Stimulated activated CD4-positive, alpha-beta T cell treated with anti-CD3 and anti-CD28 coated beads, Interleukin-4, amount 100 ng/mL, for 48 hours (primary cell): Measurements from ENCODE around the gene VASH1.

Source experiments
- DNase-seq, 2 donors: peaks; one replicate each; pipeline ENCODE4 v3.0.0-alpha.2; 2020; ENCODE audit warnings: low read depth in 2 of 2

Gene VASH1

DNA sequence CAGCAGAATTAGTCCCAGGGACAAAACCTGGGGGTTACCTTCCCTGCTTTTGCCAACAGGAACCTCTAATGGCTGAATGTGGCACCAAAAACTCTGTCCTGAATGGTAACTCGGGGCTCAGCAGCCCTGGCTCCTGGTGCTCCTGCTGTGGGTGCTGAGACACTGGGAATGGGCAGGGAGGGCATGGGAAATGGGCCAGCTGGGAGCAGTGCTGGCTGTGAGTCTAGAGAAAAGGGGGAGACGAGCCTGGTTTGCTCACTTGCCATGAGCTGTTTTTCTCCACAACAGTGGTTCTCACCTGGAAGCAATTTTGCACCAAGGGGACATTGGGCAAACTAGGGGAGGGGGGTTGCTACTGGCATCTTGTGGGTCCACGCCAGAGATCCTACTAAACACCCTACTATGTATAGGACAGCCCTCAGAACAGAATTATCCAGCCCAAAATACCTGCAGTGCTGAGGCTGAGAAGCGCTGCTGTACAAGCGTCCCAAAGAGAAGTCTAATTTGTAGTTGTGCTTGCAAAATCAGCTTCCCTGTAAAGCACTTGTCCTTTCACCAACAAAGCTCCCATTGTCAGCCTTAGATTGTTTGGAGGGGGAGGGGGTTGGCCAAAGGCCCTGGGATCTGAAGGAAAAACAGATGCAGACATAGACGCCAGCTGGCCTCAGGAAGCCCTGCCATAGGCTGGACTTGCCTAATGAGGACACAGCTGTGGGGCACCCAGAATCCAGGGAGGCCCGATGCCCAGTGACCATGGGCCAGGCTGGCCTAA is 68.6 kb downstream of the VASH1 start:
- no peak for DNase-seq

DNA sequence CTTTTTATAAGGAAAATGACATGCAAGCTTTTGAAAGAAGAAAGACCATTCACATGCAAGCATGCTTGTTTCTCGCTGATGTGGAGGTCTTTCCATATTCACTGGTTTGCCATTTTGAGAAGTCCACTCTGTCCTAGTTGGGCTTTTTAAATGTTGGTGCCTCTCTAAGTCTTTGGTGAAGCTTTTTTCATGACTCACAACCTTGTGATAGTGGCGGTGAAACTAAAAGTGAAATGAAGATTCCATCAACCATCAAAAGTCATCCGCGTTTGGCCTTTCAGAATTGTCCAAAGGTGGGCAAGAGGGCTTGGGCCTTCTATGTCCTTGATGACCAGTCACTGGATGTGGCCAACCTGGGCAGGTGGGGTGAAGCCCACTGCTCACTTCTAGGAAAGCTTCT is 69.3 kb downstream of the VASH1 start:
- no peak for DNase-seq

DNA sequence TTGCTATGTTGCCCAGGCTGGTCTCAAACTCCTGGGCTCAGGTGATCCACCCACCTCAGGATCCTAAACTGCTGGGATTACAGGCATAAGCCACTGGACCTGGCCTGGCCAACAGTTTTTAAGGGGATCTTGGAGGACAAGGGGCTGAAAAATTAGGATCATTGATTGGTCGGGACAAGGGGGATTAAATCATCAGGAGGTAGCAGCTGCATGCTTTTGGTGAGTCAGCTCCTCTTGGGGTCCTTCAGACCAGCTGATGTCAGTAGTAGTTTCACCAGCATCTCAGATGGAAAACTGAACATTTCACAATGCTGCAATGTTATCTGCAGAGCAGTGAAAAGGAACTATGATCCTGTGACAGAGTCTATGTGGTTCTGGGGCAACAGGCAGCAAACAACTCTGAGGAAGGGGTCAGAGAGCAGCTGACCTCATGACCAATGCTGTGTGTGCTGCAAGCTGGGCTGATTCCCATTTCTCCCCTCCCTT is 71.3 kb downstream of the VASH1 start:
- DNase-seq, result no peak
